ENCODE data around the gene IMPG2. TPM values are rescaled to one million over a fixed set of nuclear protein-coding genes. Genes with fewer than 3 reads are reported as not detected.

IMPG2 gene
- total RNA-seq, 1 experiment from 2014 or later = 0.18 TPM

DNA sequence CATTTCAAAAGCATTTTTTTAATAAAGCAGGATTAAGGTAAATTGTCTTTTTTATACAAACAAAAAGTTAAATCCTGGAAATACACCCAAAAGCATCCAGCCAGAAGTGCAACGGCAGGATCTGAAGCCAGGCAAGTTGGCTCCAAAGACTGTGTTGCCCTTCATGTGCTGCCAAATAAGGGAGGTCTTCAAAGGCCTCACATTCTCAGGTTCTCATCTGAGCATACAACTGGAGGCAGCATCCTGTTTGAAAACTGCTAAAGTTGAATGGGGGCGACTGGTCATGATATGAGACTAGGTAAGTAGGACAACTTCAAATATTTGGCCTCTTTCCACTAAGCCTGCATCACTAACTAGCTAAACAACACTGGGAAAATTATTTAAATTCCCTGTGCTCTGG lies 52.2 kb downstream of the IMPG2 start:
- H3K9me2 ChIP-seq (replicated peaks; ENCODE audit: low read length) = no peaks in the 10 kb centered on the region
- no TSS peak for BruUV-seq (replicated peaks)
- TF ChIP-seq, protein P1, sequence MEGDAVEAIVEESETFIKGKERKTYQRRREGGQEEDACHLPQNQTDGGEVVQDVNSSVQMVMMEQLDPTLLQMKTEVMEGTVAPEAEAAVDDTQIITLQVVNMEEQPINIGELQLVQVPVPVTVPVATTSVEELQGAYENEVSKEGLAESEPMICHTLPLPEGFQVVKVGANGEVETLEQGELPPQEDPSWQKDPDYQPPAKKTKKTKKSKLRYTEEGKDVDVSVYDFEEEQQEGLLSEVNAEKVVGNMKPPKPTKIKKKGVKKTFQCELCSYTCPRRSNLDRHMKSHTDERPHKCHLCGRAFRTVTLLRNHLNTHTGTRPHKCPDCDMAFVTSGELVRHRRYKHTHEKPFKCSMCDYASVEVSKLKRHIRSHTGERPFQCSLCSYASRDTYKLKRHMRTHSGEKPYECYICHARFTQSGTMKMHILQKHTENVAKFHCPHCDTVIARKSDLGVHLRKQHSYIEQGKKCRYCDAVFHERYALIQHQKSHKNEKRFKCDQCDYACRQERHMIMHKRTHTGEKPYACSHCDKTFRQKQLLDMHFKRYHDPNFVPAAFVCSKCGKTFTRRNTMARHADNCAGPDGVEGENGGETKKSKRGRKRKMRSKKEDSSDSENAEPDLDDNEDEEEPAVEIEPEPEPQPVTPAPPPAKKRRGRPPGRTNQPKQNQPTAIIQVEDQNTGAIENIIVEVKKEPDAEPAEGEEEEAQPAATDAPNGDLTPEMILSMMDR (conservative IDR thresholded peaks at IDR 0.05; ENCODE audit: low read depth, low read length) = no peak
- TF ChIP-seq EZH2phosphoT487 (IDR thresholded peaks at IDR 0.05; ENCODE audit: borderline replicate concordance, low read length) = no peak
- no peak for TF ChIP-seq EZH2 (IDR thresholded peaks at IDR 0.05; ENCODE audit: low read length, unreplicated experiment)
- H3K79me2 ChIP-seq (ENCODE audit: low read length) = no peaks in the 10 kb centered on the region
- intact Hi-C loops (cut with micrococcal nuclease) = no loop called here
- no peak overlapping the region for H3K4me2 ChIP-seq (ENCODE audit: low read length)
- ATAC-seq (no peak), DNase-seq (no peak)
- no peaks in the 10 kb centered on the region for H3K36me3 ChIP-seq (ENCODE audit: low read depth, low read length)
- no peaks in the 10 kb centered on the region for H3K27me3 ChIP-seq (ENCODE audit: low read length)
- H3K4me3 ChIP-seq (ENCODE audit: low read length) = no peak overlapping the region
- H3K9me3 ChIP-seq (ENCODE audit: low read length) = no peaks in the 10 kb centered on the region
- peaks cover 2% of the 10 kb centered on the region for H3K4me1 ChIP-seq (ENCODE audit: insufficient read depth, low read length)
- no peaks in the 10 kb centered on the region for H3F3A ChIP-seq (ENCODE audit: low read length, unreplicated experiment)
- POLR2A ChIA-PET (ENCODE audit: unreplicated experiment) = no interaction called here
- no peaks in the 10 kb centered on the region for H4K20me1 ChIP-seq (ENCODE audit: low read length)
- CTCF ChIA-PET = no interaction called here
- H3K27ac ChIP-seq (ENCODE audit: low read length) = no peak overlapping the region
- no peak overlapping the region for H3K9ac ChIP-seq (ENCODE audit: low read length)
- H2AFZ ChIP-seq (ENCODE audit: low read length) = no peak overlapping the region

DNA sequence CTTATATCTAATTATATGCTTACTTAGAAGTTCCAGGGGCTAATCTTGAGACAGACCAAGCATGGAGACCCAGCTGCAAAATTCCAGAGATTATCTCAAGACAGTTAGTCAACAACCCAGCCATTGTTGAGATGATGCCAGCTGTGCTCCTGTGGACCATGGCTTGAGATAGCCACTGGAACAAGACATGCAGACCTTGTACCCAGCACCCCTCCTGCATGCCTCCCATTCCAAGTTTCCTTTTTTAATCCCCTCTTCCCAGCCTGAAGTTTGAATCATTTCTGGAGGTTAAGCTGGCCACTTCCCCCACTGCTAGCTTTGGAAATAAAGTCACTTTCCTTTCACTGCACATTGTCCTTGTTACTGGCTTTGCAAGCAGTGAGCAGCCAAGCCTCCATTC lies 53.8 kb downstream of the IMPG2 start:
- DNase-seq (no peak), ATAC-seq (no peak)
- H3K4me3 ChIP-seq (ENCODE audit: low read length) = no peak overlapping the region
- no peak overlapping the region for H3K27ac ChIP-seq (ENCODE audit: low read length)
- intact Hi-C loops (cut with micrococcal nuclease) = no loop called here
- no peak overlapping the region for H3K4me2 ChIP-seq (ENCODE audit: low read length)
- no TSS peak for BruUV-seq (replicated peaks)
- H3K9me2 ChIP-seq (replicated peaks; ENCODE audit: low read length) = no peaks in the 10 kb centered on the region
- H3F3A ChIP-seq (ENCODE audit: low read length, unreplicated experiment) = no peaks in the 10 kb centered on the region
- POLR2A ChIA-PET (ENCODE audit: unreplicated experiment) = no interaction called here
- no peak overlapping the region for H2AFZ ChIP-seq (ENCODE audit: low read length)
- H3K36me3 ChIP-seq (ENCODE audit: low read depth, low read length) = no peaks in the 10 kb centered on the region
- H3K27me3 ChIP-seq (ENCODE audit: low read length) = no peaks in the 10 kb centered on the region
- TF ChIP-seq EZH2 (IDR thresholded peaks at IDR 0.05; ENCODE audit: low read length, unreplicated experiment) (no peak), EZH2phosphoT487 (IDR thresholded peaks at IDR 0.05; ENCODE audit: borderline replicate concordance, low read length) (no peak)
- TF ChIP-seq, protein P1 (conservative IDR thresholded peaks at IDR 0.05; ENCODE audit: low read depth, low read length) = no peak
- no peaks in the 10 kb centered on the region for H4K20me1 ChIP-seq (ENCODE audit: low read length)
- H3K9me3 ChIP-seq (ENCODE audit: low read length) = no peaks in the 10 kb centered on the region
- H3K9ac ChIP-seq (ENCODE audit: low read length) = no peak overlapping the region
- no peaks in the 10 kb centered on the region for H3K79me2 ChIP-seq (ENCODE audit: low read length)
- H3K4me1 ChIP-seq (ENCODE audit: insufficient read depth, low read length) = no peaks in the 10 kb centered on the region
- CTCF ChIA-PET = no interaction called here

DNA sequence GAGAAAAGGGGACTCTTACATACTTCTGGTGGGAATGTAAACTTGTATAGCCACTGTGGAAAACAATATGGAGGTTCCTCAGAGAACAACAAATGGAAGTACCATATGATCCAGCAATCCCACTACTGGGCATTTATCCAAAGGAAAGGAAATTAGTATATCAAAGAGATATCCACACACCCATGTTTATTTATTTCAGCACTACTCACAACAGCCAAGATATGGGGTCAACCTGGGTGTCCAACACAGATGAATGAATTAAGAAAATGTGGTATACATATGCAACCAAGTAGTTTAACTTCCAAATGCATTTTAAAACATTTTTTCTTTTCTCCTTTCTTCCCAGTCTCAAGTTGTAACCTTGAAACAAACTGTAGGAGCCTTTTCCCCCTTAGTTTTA lies 54.3 kb downstream of the IMPG2 start:
- no peaks in the 10 kb centered on the region for H3K4me1 ChIP-seq (ENCODE audit: insufficient read depth, low read length)
- no peaks in the 10 kb centered on the region for H4K20me1 ChIP-seq (ENCODE audit: low read length)
- no peak overlapping the region for H3K4me3 ChIP-seq (ENCODE audit: low read length)
- no peak overlapping the region for H3K27ac ChIP-seq (ENCODE audit: low read length)
- H2AFZ ChIP-seq (ENCODE audit: low read length) = no peak overlapping the region
- POLR2A ChIA-PET (ENCODE audit: unreplicated experiment) = no interaction called here
- TF ChIP-seq EZH2phosphoT487 (IDR thresholded peaks at IDR 0.05; ENCODE audit: borderline replicate concordance, low read length) (no peak), EZH2 (IDR thresholded peaks at IDR 0.05; ENCODE audit: low read length, unreplicated experiment) (no peak)
- TF ChIP-seq, protein P1 (conservative IDR thresholded peaks at IDR 0.05; ENCODE audit: low read depth, low read length) = no peak
- ATAC-seq (no peak), DNase-seq (no peak)
- H3K9me3 ChIP-seq (ENCODE audit: low read length) = no peaks in the 10 kb centered on the region
- H3K9me2 ChIP-seq (replicated peaks; ENCODE audit: low read length) = no peaks in the 10 kb centered on the region
- no TSS peak for BruUV-seq (replicated peaks)
- CTCF ChIA-PET = no interaction called here
- H3K9ac ChIP-seq (ENCODE audit: low read length) = no peak overlapping the region
- no peaks in the 10 kb centered on the region for H3K36me3 ChIP-seq (ENCODE audit: low read depth, low read length)
- H3K79me2 ChIP-seq (ENCODE audit: low read length) = no peaks in the 10 kb centered on the region
- intact Hi-C loops (cut with micrococcal nuclease) = no loop called here
- H3K4me2 ChIP-seq (ENCODE audit: low read length) = no peak overlapping the region
- H3K27me3 ChIP-seq (ENCODE audit: low read length) = no peaks in the 10 kb centered on the region
- H3F3A ChIP-seq (ENCODE audit: low read length, unreplicated experiment) = no peaks in the 10 kb centered on the region
